ENCODE data around the gene VWCE. TPM values are rescaled to one million over a fixed set of nuclear protein-coding genes. Genes with fewer than 3 reads are reported as not detected.

The VWCE gene
- total RNA-seq, 1 experiment from 2014 or later, result 20.6 TPM

GRCh38 chr11:61265357-61265756 is 29.8 kb downstream of the VWCE start:
- Mint-ChIP-seq H3K27ac (no peak overlapping the region), H3K4me1 (no peaks in the 10 kb centered on the region), H3K9me3 (no peaks in the 10 kb centered on the region), H3K27me3 (ENCODE audit: low read depth) (no peaks in the 10 kb centered on the region), H3K4me3 (no peak overlapping the region), H3K36me3 (ENCODE audit: insufficient read depth in 1 of 3, low read depth in 3 of 3) (peaks cover 0 to 12% (median 0%) of the 10 kb centered on the region in 3 experiments; a peak in 2 of 7 replicates)
- Histone ChIP-seq H2AFZ (ENCODE audit: low read length) (no peak overlapping the region), H3K14ac (ENCODE audit: insufficient read depth, low read length) (no peak overlapping the region), H3K9ac (ENCODE audit: extremely low read depth, insufficient read length, low read length) (no peak overlapping the region), H2BK20ac (ENCODE audit: low read depth, low read length, poor library complexity, severe bottlenecking) (no peak overlapping the region), H2BK120ac (ENCODE audit: low read depth, low read length, poor library complexity, severe bottlenecking) (no peak overlapping the region), H3K27ac (ENCODE audit: insufficient read length, low read depth, low read length) (no peak overlapping the region), H2BK5ac (ENCODE audit: insufficient read length, low read length) (no peak overlapping the region), H3T11ph (ENCODE audit: low read length) (no peak overlapping the region), H4K20me1 (ENCODE audit: control insufficient read depth, insufficient read depth, insufficient read length) (no peaks in the 10 kb centered on the region), H3K56ac (ENCODE audit: insufficient read length, low read depth, low read length) (no peak overlapping the region), H3K23ac (ENCODE audit: insufficient read length, low read depth, low read length) (no peak overlapping the region), H2BK12ac (ENCODE audit: insufficient read length, low read depth, low read length) (no peak overlapping the region), H3K9me3 (ENCODE audit: control insufficient read depth, low read depth, low read length) (no peaks in the 10 kb centered on the region), H4K5ac (ENCODE audit: insufficient read length, low read depth, low read length) (no peak overlapping the region), H3K79me2 (ENCODE audit: insufficient read depth, low read length) (no peaks in the 10 kb centered on the region), H3K27me3 (ENCODE audit: insufficient read depth, low read length) (no peaks in the 10 kb centered on the region), H3K4me1 (ENCODE audit: insufficient read depth, low read length) (no peaks in the 10 kb centered on the region), H3K4me2 (ENCODE audit: insufficient read depth, insufficient read length, low read length) (no peak overlapping the region), H4K91ac (ENCODE audit: insufficient read length, low read depth, low read length) (no peak overlapping the region), H3K23me2 (ENCODE audit: insufficient read length, low read depth, low read length, poor library complexity, severe bottlenecking) (no peaks in the 10 kb centered on the region), H3K4ac (ENCODE audit: low read depth, low read length) (no peak overlapping the region), H3K18ac (ENCODE audit: insufficient read length, low read depth, low read length) (no peak overlapping the region), H2AK5ac (ENCODE audit: insufficient read length, low read length) (no peak overlapping the region), H4K8ac (replicated peaks; ENCODE audit: insufficient read length, low read depth, low read length) (no peak overlapping the region), H3K79me1 (ENCODE audit: insufficient read depth, low read depth, low read length, poor library complexity, severe bottlenecking) (no peaks in the 10 kb centered on the region), H2BK15ac (ENCODE audit: low read depth, low read length) (no peak overlapping the region)
- no CpG with 5 or more reads among the region's 14 CpGs for WGBS (ENCODE audit: extremely low coverage, insufficient read length, low lambda C conversion rate)
- DNase-seq, result no peak
- no peak for TF ChIP-seq CTCF (conservative IDR thresholded peaks at IDR 0.05)

Data from H9 (cell line).